Parathyroid adenoma (tissue), 2 donors: Measurements from ENCODE around the gene YBX3.

Experiments used
- H2AFZ ChIP-seq: fragments of 300-600 bp; sonication (generic); one replicate; pipeline ENCODE4 v1.7.0; 2017; ENCODE audit warnings: antibody characterized with exemption, mild to moderate bottlenecking
- H3K27ac ChIP-seq: fragments of 300-600 bp; sonication (generic); one replicate; pipeline ENCODE4 v1.7.0; 2017
- H3K27me3 ChIP-seq: fragments of 300-600 bp; sonication (generic); one replicate; pipeline ENCODE4 v1.7.0; 2017; ENCODE audit warnings: low read length; ENCODE audit not compliant: control insufficient read depth, insufficient read depth
- H3K36me3 ChIP-seq: fragments of 300-600 bp; sonication (generic); one replicate; pipeline ENCODE4 v1.7.0; 2017; ENCODE audit warnings: low read length; ENCODE audit not compliant: control insufficient read depth, insufficient read depth
- H3K4me1 ChIP-seq: fragments of 300-600 bp; sonication (generic); one replicate; pipeline ENCODE4 v1.7.0; 2017; ENCODE audit warnings: control low read depth
- H3K4me2 ChIP-seq: fragments of 300-600 bp; sonication (generic); one replicate; pipeline ENCODE4 v1.7.0; 2017; ENCODE audit warnings: low read length
- H3K4me3 ChIP-seq: fragments of 300-600 bp; sonication (generic); one replicate; pipeline ENCODE4 v1.7.0; 2017; ENCODE audit warnings: low read depth, low read length
- H3K79me2 ChIP-seq: fragments of 300-600 bp; sonication (generic); one replicate; pipeline ENCODE4 v1.7.0; 2017; ENCODE audit warnings: control low read depth
- H3K9ac ChIP-seq: fragments of 300-600 bp; sonication (generic); one replicate; pipeline ENCODE4 v1.7.0; 2017; ENCODE audit warnings: mild to moderate bottlenecking
- H3K9me3 ChIP-seq: fragments of 300-600 bp; sonication (generic); one replicate; pipeline ENCODE4 v1.7.0; 2017; ENCODE audit warnings: low read length; ENCODE audit not compliant: control insufficient read depth
- CTCF ChIP-seq: fragments of 300-600 bp; sonication (generic); IDR thresholded peaks from one replicate; pipeline ENCODE4 v1.7.0; 2017; ENCODE audit warnings: antibody characterized with exemption, mild to moderate bottlenecking
- donor health status: primary hyperparathyroidism.

YBX3 gene

GRCh38 chr12:10705655-10706054 lies 17.5 kb downstream of the YBX3 start:
- H3K9me3 ChIP-seq = no peaks in the 10 kb centered on the region
- no peaks in the 10 kb centered on the region for H3K36me3 ChIP-seq
- H3K4me2 ChIP-seq = no peak overlapping the region
- H2AFZ ChIP-seq = no peak overlapping the region
- H3K4me3 ChIP-seq = no peak overlapping the region
- H3K79me2 ChIP-seq = no peaks in the 10 kb centered on the region
- H3K4me1 ChIP-seq = no peaks in the 10 kb centered on the region
- H3K27me3 ChIP-seq = no peaks in the 10 kb centered on the region
- TF ChIP-seq CTCF = no peak
- no peak overlapping the region for H3K9ac ChIP-seq
- H3K27ac ChIP-seq = no peak overlapping the region

GRCh38 chr12:10701843-10702242 lies 21.3 kb downstream of the YBX3 start:
- H3K9me3 ChIP-seq = no peaks in the 10 kb centered on the region
- H3K36me3 ChIP-seq = no peaks in the 10 kb centered on the region
- H3K9ac ChIP-seq = no peak overlapping the region
- H2AFZ ChIP-seq = no peak overlapping the region
- no peaks in the 10 kb centered on the region for H3K27me3 ChIP-seq
- H3K79me2 ChIP-seq = no peaks in the 10 kb centered on the region
- no peaks in the 10 kb centered on the region for H3K4me1 ChIP-seq
- TF ChIP-seq CTCF = no peak
- H3K4me3 ChIP-seq = no peak overlapping the region
- H3K27ac ChIP-seq = no peak overlapping the region
- no peak overlapping the region for H3K4me2 ChIP-seq

GRCh38 chr12:10701131-10701681 lies 21.9 kb downstream of the YBX3 start:
- no peak for TF ChIP-seq CTCF
- H3K79me2 ChIP-seq = no peaks in the 10 kb centered on the region
- no peaks in the 10 kb centered on the region for H3K27me3 ChIP-seq
- no peak overlapping the region for H2AFZ ChIP-seq
- no peak overlapping the region for H3K4me2 ChIP-seq
- H3K27ac ChIP-seq = no peak overlapping the region
- H3K9me3 ChIP-seq = no peaks in the 10 kb centered on the region
- no peaks in the 10 kb centered on the region for H3K36me3 ChIP-seq
- no peak overlapping the region for H3K9ac ChIP-seq
- H3K4me3 ChIP-seq = no peak overlapping the region
- H3K4me1 ChIP-seq = no peaks in the 10 kb centered on the region

GRCh38 chr12:10700581-10700980 lies 22.5 kb downstream of the YBX3 start:
- Histone ChIP-seq H3K27me3 (no peaks in the 10 kb centered on the region), H2AFZ (no peak overlapping the region), H3K4me3 (no peak overlapping the region), H3K36me3 (no peaks in the 10 kb centered on the region), H3K9ac (no peak overlapping the region), H3K27ac (no peak overlapping the region), H3K4me1 (no peaks in the 10 kb centered on the region), H3K4me2 (no peak overlapping the region), H3K79me2 (no peaks in the 10 kb centered on the region), H3K9me3 (no peaks in the 10 kb centered on the region)
- TF ChIP-seq CTCF = no peak

- no peaks in the 10 kb centered on the region for H3K27me3 ChIP-seq
- H3K4me2 ChIP-seq = no peak overlapping the region
- no peak overlapping the region for H2AFZ ChIP-seq
- H3K27ac ChIP-seq = no peak overlapping the region
- H3K9ac ChIP-seq = no peak overlapping the region
- no peak for TF ChIP-seq CTCF
- H3K36me3 ChIP-seq = no peaks in the 10 kb centered on the region
- H3K9me3 ChIP-seq = no peaks in the 10 kb centered on the region
- no peaks in the 10 kb centered on the region for H3K79me2 ChIP-seq
- H3K4me3 ChIP-seq = no peak overlapping the region
- H3K4me1 ChIP-seq = no peaks in the 10 kb centered on the region
Measured at GRCh38 chr12:10697862-10698261, 25.3 kb downstream of the YBX3 start.
